ENCODE measurements around the gene SPTBN4.
A peak's percentile ranks its signal among the peaks of the same experiment; 100 is the strongest.

GRCh38 chr19:40464059-40465024, 2.5 kb upstream of the SPTBN4 start:
- peak; percentile 78 to 91 for TF ChIP-seq CTCF (IDR thresholded peaks at IDR 0.05)
- TF ChIP-seq POLR2AphosphoS5 (IDR thresholded peaks at IDR 0.05) = peak in 1 of 3 donors; percentile 70
